Amniotic stem cell (primary cell): ENCODE results near the gene AP5B1.
"Not testable (repeated sequence)": the region's sequence is repeated elsewhere in the genome, so short reads cannot be mapped to it uniquely, and the experiment has no call there.

Experiments
- DNase-seq: peaks from one replicate; lab custom pipeline; 2025; lab: John Stamatoyannopoulos, UW

The AP5B1 gene

GRCh38 chr11:65786008-65786785 is 5.4 kb upstream of the AP5B1 start:
- DNase-seq, result no peak

GRCh38 chr11:65785319-65786007 is 4.7 kb upstream of the AP5B1 start:
- DNase-seq, result no peak

DNA sequence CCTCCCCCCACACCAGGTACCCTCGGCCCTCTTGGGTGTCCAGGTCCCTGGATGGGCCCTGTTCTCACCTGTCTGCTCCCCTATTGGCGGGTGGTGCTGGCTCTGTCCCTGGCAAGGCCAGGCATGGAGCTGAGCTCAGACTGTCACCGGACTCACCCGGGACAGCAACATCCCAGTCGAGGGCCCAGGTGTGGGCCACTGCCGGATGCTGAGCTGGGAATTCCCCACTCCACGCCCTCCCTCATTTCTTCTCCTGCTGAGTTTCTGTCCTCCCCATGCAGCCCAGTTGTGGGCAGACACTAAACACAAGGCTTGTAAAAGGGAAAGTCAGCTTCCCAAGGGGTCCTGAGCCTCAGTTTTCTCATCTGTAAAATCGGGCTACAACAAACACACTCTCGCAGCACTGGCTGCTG is 2.0 kb upstream of the AP5B1 start:
- no peak for DNase-seq

DNA sequence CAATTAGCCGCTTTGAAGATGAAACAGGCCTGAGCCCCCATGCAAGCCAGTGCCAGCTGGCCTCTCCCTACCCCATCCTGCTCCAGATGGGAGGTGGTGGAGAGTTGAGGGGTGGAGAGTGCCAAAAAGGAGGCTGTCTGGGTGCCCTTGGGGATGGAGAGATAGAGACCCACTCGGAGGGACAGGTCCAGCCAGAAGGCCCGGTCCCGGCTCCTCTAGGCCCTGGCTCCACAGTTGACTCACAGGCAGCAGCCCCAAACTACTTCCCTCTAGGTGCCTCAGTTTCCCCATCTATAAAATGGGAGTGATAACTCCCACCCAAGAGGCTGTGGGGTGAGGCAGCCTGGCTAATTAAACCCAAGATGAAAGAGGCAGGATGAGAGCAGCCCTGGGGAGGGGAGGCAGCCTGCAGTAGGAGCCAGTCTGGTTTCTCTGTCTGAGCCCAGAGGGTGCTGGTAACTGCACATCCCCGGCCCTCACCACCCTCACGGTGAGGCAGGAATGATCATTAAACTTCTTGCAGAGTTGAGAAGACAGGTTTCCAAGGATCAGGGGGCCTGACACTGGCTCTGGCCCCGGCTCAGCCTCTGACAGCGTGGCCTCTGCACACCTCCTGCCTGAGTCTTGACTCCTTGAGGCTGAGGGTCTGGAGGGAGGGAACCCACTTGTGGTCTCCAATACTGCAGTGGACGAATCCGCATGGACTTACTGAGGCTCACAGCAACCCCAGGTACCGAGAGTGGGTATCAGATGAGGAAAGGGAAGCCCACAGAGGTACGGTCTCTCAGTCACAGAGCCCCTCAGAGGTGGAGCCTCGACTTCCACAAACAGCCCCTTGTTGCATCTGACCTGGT is 1.4 kb upstream of the AP5B1 start:
- no peak for DNase-seq

- no peak for DNase-seq
These were observed 581 bp upstream of the AP5B1 start for GRCh38 chr11:65781152-65781961.

DNA sequence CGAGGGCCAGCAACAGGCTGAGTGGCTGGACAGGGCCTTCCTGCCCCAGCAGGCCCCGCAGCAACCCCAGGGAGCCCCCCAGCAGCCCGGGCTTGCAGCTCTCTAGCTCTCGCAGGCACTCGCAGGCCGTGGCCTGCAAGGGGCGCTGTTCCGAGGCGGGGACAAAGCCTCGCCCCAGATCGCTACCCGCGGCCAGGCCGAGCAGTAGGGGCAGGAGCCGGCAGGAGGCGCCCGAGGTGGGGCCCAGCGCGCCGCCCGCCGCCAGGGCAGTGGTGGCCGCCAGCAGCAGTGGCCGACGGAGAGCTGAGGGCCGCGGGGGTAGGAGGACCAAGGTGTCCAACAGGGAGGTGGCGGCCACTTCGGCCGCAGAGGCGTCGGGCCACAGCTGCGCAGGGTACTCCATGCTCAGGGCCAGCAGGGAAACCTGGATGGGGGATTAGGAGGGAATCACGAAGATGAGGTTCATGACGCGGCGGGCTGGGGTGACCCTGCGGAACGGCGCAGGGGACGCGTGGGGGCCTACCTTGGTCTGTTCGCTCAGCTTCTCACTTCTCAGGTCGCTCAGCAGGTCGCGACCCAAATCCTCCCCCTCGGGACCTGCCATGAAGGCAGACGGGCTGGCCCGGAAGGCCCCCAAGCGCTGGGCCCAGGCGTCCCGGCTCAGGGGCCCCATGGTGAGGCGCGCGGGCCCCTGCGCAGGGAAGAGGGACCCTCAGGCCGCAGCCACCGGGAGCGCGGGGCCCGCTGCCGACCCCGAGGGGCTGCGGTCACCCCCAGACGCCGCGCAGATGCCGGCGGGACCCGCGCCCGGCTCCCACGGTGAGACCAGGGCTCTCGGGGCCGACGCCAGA is 632 bp downstream of the AP5B1 start:
- DNase-seq, result peak; percentile 46

GRCh38 chr11:65779669-65779918 is 1.2 kb downstream of the AP5B1 start:
- no peak for DNase-seq

DNA sequence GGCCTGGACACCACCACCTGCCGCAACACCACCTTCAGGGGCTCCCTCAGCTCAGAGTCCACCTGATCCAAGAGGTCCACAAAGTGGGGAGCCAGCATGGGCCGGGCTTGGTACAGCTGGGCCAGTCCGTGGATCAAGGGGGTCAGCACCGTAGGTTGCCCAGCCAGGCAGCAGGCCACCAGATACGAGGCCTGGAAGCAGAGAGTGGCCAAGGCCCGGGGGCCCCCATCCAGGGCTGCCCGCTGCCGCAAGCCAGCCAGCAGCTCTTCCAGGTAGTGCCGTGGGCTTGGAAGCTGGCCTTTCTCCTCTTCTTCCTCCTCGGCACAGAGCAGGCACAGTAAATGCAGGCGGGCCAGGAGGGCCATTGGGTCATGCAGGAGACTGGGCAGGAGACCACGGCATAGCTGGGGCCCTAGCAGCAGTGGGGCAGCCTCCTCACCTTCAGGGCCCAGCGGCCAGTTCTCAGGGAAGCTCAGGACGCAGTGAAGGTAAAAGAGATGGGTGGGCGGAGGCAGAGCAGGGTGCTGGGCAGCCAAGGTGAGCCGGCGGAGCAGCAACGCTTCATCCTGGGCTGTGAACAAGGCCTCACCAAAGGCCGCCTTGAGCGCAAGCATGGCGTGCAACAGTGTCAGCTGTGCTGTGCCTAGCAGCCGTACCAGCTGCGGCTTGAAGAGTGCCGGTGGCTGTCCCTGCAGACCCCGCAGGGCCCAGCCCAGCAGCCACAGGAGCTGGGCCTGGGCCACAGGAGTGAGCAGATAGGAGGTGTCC is 1.7 kb downstream of the AP5B1 start:
- no peak for DNase-seq

DNA sequence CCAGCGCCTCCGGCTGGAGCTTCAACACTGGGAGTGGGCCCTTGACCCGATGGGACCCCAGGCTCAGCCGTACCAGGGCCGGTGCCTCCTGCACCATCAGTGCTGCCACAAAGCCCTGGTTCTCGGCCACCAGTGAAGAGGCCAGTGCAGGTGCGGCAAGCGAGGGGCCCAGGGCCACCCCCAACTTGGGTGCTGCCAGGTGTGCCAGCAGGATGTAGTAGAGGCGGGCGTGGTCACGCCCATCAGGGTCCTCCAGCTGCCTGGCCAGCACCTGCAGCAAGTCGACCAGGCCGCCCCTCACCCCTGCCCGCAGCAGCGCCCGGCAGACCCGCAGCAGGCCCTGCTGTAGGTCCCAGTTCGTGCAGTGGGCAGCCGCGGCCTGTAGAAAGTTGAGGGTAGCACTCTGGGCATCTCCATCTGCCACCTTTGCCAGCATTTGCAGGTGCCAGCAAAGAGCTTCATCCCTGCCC is 2.3 kb downstream of the AP5B1 start:
- DNase-seq, result no peak

- DNase-seq, result no peak
These were observed 2.9 kb downstream of the AP5B1 start for GRCh38 chr11:65777821-65778361.

- DNase-seq, result no peak
These were observed 3.5 kb downstream of the AP5B1 start for GRCh38 chr11:65777241-65777640.

- DNase-seq, result no peak
These were observed 4.0 kb downstream of the AP5B1 start for GRCh38 chr11:65776710-65777141.

- DNase-seq, result no peak
These were observed 4.6 kb downstream of the AP5B1 start for GRCh38 chr11:65776196-65776595.

- DNase-seq, result no peak
These were observed 6.1 kb downstream of the AP5B1 start for GRCh38 chr11:65774525-65775306.

- no peak for DNase-seq
These were observed 6.9 kb downstream of the AP5B1 start for GRCh38 chr11:65773784-65774411.

GRCh38 chr11:65771589-65772112 is 9.1 kb downstream of the AP5B1 start:
- no peak for DNase-seq

- DNase-seq, result no peak
These were observed 9.7 kb downstream of the AP5B1 start for GRCh38 chr11:65770951-65771567.

- DNase-seq, result not testable (repeated sequence)
These were observed 13.0 kb downstream of the AP5B1 start for GRCh38 chr11:65767806-65768205.
